ENCODE results near the gene ZNF655. TPM values are rescaled to one million over a fixed set of nuclear protein-coding genes. Genes with fewer than 3 reads are reported as not detected.
"Not testable (repeated sequence)": the region's sequence is repeated elsewhere in the genome, so short reads cannot be mapped to it uniquely, and the experiment has no call there.

The ZNF655 gene
- total RNA-seq, 2 donors from 2014 or later, result 148 to 210 TPM

DNA sequence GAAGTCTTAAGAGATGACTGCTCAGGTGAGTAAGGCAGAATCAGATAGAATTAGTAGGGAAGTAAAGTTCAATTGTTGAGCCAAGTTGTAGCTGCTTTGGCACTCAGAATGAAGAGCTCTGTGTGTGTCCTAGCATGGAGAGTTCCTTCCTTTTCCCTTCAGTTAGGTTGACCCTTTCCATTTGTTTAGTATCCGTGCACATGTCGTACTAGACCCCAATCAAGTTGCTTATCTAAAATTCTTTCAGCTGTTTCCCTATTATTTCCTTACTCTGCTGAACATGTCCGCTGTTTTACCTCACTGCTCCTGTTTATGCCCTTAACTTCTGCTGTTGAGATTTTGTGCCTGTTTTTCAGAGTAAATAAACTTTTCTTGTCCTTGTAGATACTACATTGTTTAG lies 13.3 kb downstream of the ZNF655 start:
- DNase-seq (ENCODE audit: low spot score) (no peak), ATAC-seq (ENCODE audit: insufficient number of reproducible peaks, low FRiP score, low read depth) (no peak)
- Histone ChIP-seq H3K9me3 (no peaks in the 10 kb centered on the region), H3K4me1 (ENCODE audit: control insufficient read depth in 1 of 2, low read depth in 2 of 2) (no peaks in the 10 kb centered on the region), H3K4me3 (no peak overlapping the region), H3K27me3 (replicated peaks; ENCODE audit: insufficient read depth) (no peaks in the 10 kb centered on the region), H3K27ac (no peak overlapping the region), H3K36me3 (peaks cover 41% of the 10 kb centered on the region)
- TF ChIP-seq, protein P1, sequence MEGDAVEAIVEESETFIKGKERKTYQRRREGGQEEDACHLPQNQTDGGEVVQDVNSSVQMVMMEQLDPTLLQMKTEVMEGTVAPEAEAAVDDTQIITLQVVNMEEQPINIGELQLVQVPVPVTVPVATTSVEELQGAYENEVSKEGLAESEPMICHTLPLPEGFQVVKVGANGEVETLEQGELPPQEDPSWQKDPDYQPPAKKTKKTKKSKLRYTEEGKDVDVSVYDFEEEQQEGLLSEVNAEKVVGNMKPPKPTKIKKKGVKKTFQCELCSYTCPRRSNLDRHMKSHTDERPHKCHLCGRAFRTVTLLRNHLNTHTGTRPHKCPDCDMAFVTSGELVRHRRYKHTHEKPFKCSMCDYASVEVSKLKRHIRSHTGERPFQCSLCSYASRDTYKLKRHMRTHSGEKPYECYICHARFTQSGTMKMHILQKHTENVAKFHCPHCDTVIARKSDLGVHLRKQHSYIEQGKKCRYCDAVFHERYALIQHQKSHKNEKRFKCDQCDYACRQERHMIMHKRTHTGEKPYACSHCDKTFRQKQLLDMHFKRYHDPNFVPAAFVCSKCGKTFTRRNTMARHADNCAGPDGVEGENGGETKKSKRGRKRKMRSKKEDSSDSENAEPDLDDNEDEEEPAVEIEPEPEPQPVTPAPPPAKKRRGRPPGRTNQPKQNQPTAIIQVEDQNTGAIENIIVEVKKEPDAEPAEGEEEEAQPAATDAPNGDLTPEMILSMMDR (IDR thresholded peaks at IDR 0.05), result no peak

- H3K4me3 ChIP-seq, result no peak overlapping the region
- H3K4me1 ChIP-seq (ENCODE audit: control insufficient read depth in 1 of 2, low read depth in 2 of 2), result no peaks in the 10 kb centered on the region
- TF ChIP-seq, protein P1 (IDR thresholded peaks at IDR 0.05), result no peak
- no peak overlapping the region for H3K27ac ChIP-seq
- H3K27me3 ChIP-seq (replicated peaks; ENCODE audit: insufficient read depth), result no peaks in the 10 kb centered on the region
- H3K36me3 ChIP-seq, result peaks cover 37% of the 10 kb centered on the region
- no peak for DNase-seq (ENCODE audit: low spot score)
- no peak for ATAC-seq (ENCODE audit: insufficient number of reproducible peaks, low FRiP score, low read depth)
- no peaks in the 10 kb centered on the region for H3K9me3 ChIP-seq
Observed at GRCh38 chr7:99573257-99573656, 14.8 kb downstream of the ZNF655 start.

DNA sequence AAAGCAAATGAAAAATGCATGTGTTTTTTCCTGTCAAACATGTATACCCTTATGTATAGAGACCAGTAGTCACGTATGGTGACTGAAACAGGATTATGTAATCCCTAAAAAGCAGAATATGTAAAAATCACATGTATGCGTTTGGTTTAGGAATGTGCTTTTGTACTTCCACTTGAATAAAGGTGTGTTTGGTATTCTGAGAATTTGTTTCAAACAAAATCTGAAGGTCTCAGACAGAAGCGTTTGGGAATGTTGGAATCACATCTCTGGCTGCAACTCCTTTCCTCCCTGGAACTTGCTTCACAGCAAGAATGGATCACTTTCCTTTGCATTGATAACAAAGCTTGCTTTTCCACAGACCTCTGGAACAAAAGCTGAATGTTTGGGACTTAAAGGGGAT lies 17.8 kb downstream of the ZNF655 start:
- ATAC-seq (ENCODE audit: insufficient number of reproducible peaks, low FRiP score, low read depth), result no peak
- Histone ChIP-seq H3K4me1 (ENCODE audit: control insufficient read depth in 1 of 2, low read depth in 2 of 2) (peaks cover 0 to 11% of the 10 kb centered on the region in 2 donors), H3K27me3 (replicated peaks; ENCODE audit: insufficient read depth) (no peaks in the 10 kb centered on the region), H3K36me3 (peaks cover 24% of the 10 kb centered on the region), H3K9me3 (no peaks in the 10 kb centered on the region), H3K27ac (no peak overlapping the region), H3K4me3 (no peak overlapping the region)
- DNase-seq (ENCODE audit: low spot score), result no peak
- TF ChIP-seq, protein P1 (IDR thresholded peaks at IDR 0.05), result no peak

GRCh38 chr7:99579281-99579955 lies 21.0 kb downstream of the ZNF655 start:
- Histone ChIP-seq H3K27me3 (replicated peaks; ENCODE audit: insufficient read depth) (no peaks in the 10 kb centered on the region), H3K36me3 (no peaks in the 10 kb centered on the region), H3K4me1 (ENCODE audit: control insufficient read depth in 1 of 2, low read depth in 2 of 2) (peaks cover 0 to 11% of the 10 kb centered on the region in 2 donors), H3K4me3 (peak overlapping the region; percentile 85), H3K27ac (no peak overlapping the region), H3K9me3 (no peaks in the 10 kb centered on the region)
- ATAC-seq (ENCODE audit: insufficient number of reproducible peaks, low FRiP score, low read depth) (no peak), DNase-seq (ENCODE audit: low spot score) (no peak)
- TF ChIP-seq, protein P1 (IDR thresholded peaks at IDR 0.05), result no peak

GRCh38 chr7:99579956-99580777 lies 21.7 kb downstream of the ZNF655 start:
- ATAC-seq (ENCODE audit: insufficient number of reproducible peaks, low FRiP score, low read depth) (no peak), DNase-seq (ENCODE audit: low spot score) (no peak)
- Histone ChIP-seq H3K4me1 (ENCODE audit: control insufficient read depth in 1 of 2, low read depth in 2 of 2) (peaks cover 0 to 11% of the 10 kb centered on the region in 2 donors), H3K27ac (no peak overlapping the region), H3K36me3 (no peaks in the 10 kb centered on the region), H3K9me3 (no peaks in the 10 kb centered on the region), H3K27me3 (replicated peaks; ENCODE audit: insufficient read depth) (no peaks in the 10 kb centered on the region), H3K4me3 (peak overlapping the region; percentile 85)
- TF ChIP-seq, protein P1 (IDR thresholded peaks at IDR 0.05), result peak; percentile 15

DNA sequence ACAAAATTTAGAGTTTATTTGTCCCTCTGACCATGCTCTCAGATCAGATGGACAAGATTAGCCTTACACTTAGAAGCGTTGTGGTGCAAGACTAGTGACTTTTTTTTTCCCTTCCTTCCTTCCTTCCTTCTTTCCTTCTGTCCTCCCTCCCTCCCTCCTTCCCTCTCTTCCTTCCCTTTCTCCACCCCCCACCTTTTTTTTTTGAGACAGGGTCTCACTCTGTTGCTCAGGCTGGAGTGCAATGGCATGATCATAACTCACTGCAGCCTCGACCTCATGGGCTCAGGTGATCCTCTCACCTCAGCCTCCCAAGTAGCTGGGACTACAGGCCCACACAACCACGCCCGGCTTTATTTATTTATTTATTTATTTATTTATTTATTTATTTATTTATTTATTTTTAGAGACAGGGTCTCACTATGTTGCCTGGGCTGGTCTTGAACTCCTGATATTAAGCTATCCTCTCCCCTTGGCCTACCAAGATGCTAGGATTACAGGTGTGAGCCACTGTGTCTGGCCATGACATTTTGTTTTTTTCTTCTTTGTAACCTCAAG lies 22.4 kb downstream of the ZNF655 start:
- H3K27me3 ChIP-seq (replicated peaks; ENCODE audit: insufficient read depth); DNase-seq (ENCODE audit: low spot score); ATAC-seq (ENCODE audit: insufficient number of reproducible peaks, low FRiP score, low read depth); H3K27ac ChIP-seq; H3K9me3 ChIP-seq; H3K36me3 ChIP-seq: not testable (repeated sequence)
- H3K4me1 ChIP-seq (ENCODE audit: control insufficient read depth in 1 of 2, low read depth in 2 of 2), result peaks cover 0 to 11% of the 10 kb centered on the region in 2 donors
- peak overlapping the region; percentile 85 for H3K4me3 ChIP-seq

Data from thoracic aorta (tissue), 2 donors.